ENCODE measurements around the gene RSKR.

Gene RSKR

GRCh38 chr17:28615260-28615940 is 1.4 kb upstream of the RSKR start:
- Histone ChIP-seq H3K4me1 (ENCODE audit: control insufficient read depth, low read length) (peaks cover 5% of the 10 kb centered on the region; the same call in 1 of the 2 replicates), H3K79me2 (ENCODE audit: control insufficient read depth, low read length) (no peaks in the 10 kb centered on the region), H4K20me1 (ENCODE audit: control insufficient read depth, insufficient read depth, low read depth, low read length) (peaks cover 6% of the 10 kb centered on the region; the same call in 1 of the 2 replicates), H3K27me3 (ENCODE audit: control insufficient read depth, low read length) (no peaks in the 10 kb centered on the region), H3K36me3 (ENCODE audit: control insufficient read depth, low read length) (peaks cover 94% of the 10 kb centered on the region), H3K4me2 (ENCODE audit: low read length) (no peak overlapping the region), H3K9me2 (replicated peaks; ENCODE audit: control insufficient read depth, low read length) (no peaks in the 10 kb centered on the region), H3K4me3 (ENCODE audit: low read length) (no peak overlapping the region), H3K27ac (ENCODE audit: low read depth, low read length) (no peak overlapping the region), H3F3A (ENCODE audit: control insufficient read depth, insufficient read depth) (peaks cover 6% of the 10 kb centered on the region; the same call in 1 of the 2 replicates), H3K9me3 (ENCODE audit: control insufficient read depth, insufficient read depth, low read length) (no peaks in the 10 kb centered on the region)
- TF ChIP-seq, protein P1, sequence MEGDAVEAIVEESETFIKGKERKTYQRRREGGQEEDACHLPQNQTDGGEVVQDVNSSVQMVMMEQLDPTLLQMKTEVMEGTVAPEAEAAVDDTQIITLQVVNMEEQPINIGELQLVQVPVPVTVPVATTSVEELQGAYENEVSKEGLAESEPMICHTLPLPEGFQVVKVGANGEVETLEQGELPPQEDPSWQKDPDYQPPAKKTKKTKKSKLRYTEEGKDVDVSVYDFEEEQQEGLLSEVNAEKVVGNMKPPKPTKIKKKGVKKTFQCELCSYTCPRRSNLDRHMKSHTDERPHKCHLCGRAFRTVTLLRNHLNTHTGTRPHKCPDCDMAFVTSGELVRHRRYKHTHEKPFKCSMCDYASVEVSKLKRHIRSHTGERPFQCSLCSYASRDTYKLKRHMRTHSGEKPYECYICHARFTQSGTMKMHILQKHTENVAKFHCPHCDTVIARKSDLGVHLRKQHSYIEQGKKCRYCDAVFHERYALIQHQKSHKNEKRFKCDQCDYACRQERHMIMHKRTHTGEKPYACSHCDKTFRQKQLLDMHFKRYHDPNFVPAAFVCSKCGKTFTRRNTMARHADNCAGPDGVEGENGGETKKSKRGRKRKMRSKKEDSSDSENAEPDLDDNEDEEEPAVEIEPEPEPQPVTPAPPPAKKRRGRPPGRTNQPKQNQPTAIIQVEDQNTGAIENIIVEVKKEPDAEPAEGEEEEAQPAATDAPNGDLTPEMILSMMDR (IDR thresholded peaks at IDR 0.05; ENCODE audit: low read depth, low read length, poor library complexity, severe bottlenecking), result no peak
- no peak for TF ChIP-seq EZH2phosphoT487 (IDR thresholded peaks at IDR 0.05; ENCODE audit: borderline replicate concordance, low read length)

DNA sequence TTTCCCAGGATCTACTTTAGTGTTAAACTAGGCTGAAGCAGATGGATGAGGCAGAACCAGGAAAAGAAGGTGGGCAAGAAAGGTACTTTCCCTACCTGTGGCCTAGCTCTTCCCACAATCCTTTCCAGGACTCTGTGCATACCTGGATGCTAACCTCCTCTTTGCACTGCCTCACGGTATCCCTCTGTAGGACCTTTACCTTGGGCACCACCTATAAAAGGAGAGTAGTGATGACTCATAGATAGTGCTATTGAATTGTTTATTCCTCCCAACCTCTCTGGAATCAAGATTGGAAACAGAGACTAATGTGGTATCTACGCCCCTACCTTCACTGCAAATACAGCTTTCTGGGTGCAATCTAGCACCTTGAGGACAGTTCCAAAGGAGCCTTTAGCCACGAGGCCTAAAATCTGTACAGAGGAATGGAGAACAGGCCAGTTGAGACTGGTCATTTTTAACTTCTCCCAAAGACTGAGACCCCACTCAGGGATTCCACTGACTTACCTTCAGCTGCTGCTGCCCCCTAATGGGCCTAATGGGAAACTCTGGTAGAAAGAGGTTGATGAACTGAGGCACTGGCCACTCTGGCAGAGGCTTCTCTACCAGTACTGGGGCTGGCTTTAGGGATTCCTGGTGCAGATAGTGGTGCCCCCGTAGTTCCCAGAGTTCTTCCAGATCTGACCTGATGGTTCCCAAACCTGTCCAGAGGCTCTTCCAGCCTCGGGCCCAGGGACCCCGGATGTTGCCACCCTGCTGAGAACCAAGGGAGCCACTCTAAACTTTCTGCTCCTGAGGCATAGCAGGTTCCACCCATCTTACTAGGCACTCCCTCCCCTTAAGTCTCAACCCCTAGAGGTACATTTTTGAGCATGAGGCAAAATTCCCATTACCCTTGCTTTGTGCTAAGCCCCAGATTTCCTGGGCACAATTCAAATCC is 781 bp downstream of the RSKR start:
- Histone ChIP-seq H3K27ac (ENCODE audit: low read depth, low read length) (no peak overlapping the region), H3K9me2 (replicated peaks; ENCODE audit: control insufficient read depth, low read length) (no peaks in the 10 kb centered on the region), H3K4me3 (ENCODE audit: low read length) (no peak overlapping the region), H3K79me2 (ENCODE audit: control insufficient read depth, low read length) (no peaks in the 10 kb centered on the region), H3K4me2 (ENCODE audit: low read length) (no peak overlapping the region), H3F3A (ENCODE audit: control insufficient read depth, insufficient read depth) (peaks cover 6% of the 10 kb centered on the region; the same call in 1 of the 2 replicates), H3K36me3 (ENCODE audit: control insufficient read depth, low read length) (peaks cover 82% of the 10 kb centered on the region), H3K27me3 (ENCODE audit: control insufficient read depth, low read length) (no peaks in the 10 kb centered on the region), H3K9me3 (ENCODE audit: control insufficient read depth, insufficient read depth, low read length) (no peaks in the 10 kb centered on the region), H4K20me1 (ENCODE audit: control insufficient read depth, insufficient read depth, low read depth, low read length) (peaks cover 6% of the 10 kb centered on the region; the same call in 1 of the 2 replicates), H3K4me1 (ENCODE audit: control insufficient read depth, low read length) (peaks cover 5% of the 10 kb centered on the region; the same call in 1 of the 2 replicates)
- TF ChIP-seq EZH2phosphoT487 (IDR thresholded peaks at IDR 0.05; ENCODE audit: borderline replicate concordance, low read length), result no peak
- TF ChIP-seq, protein P1 (IDR thresholded peaks at IDR 0.05; ENCODE audit: low read depth, low read length, poor library complexity, severe bottlenecking), result peak; percentile 84

DNA sequence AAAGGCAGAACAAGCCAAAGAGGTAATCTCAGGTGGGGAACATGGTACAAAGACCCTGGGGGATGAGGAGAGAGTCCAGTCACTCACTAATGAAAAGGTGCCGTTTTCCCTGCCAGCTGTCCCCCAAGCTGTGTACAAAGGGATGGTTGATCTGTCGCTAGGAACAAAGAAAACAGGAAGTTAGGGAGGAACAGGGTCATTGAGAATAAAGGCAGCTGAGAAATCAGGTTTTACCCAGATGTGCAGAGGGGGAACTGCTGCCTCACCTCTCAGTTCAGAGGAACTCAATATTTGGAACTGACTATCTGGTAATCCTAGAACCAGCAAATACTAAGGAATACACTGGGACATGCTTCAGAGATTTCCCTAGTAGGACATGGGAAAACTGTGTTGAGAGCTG is 1.5 kb downstream of the RSKR start:
- Histone ChIP-seq H3K9me2 (replicated peaks; ENCODE audit: control insufficient read depth, low read length) (no peaks in the 10 kb centered on the region), H3K9me3 (ENCODE audit: control insufficient read depth, insufficient read depth, low read length) (no peaks in the 10 kb centered on the region), H3K4me2 (ENCODE audit: low read length) (no peak overlapping the region), H3K27ac (ENCODE audit: low read depth, low read length) (no peak overlapping the region), H3K27me3 (ENCODE audit: control insufficient read depth, low read length) (no peaks in the 10 kb centered on the region), H3K4me3 (ENCODE audit: low read length) (no peak overlapping the region), H3F3A (ENCODE audit: control insufficient read depth, insufficient read depth) (peaks cover 5% of the 10 kb centered on the region; the same call in 1 of the 2 replicates), H4K20me1 (ENCODE audit: control insufficient read depth, insufficient read depth, low read depth, low read length) (peaks cover 6% of the 10 kb centered on the region; the same call in 1 of the 2 replicates), H3K36me3 (ENCODE audit: control insufficient read depth, low read length) (peaks cover 83% of the 10 kb centered on the region), H3K79me2 (ENCODE audit: control insufficient read depth, low read length) (no peaks in the 10 kb centered on the region), H3K4me1 (ENCODE audit: control insufficient read depth, low read length) (peaks cover 5% of the 10 kb centered on the region; the same call in 1 of the 2 replicates)
- TF ChIP-seq EZH2phosphoT487 (IDR thresholded peaks at IDR 0.05; ENCODE audit: borderline replicate concordance, low read length), result no peak
- TF ChIP-seq, protein P1 (IDR thresholded peaks at IDR 0.05; ENCODE audit: low read depth, low read length, poor library complexity, severe bottlenecking), result no peak
